WI38 (cell line): ENCODE measurements around the gene FBN2.

Experiments used
- H3K4me3 ChIP-seq: 2 replicates; pipeline ENCODE4 v1.5.1; 2011; ENCODE audit warnings: low read depth, mild to moderate bottlenecking, control low read depth, low read length
- CTCF ChIP-seq: IDR thresholded peaks from 2 replicates; pipeline ENCODE4 v1.5.1; 2012; ENCODE audit warnings: low read depth, mild to moderate bottlenecking, control low read depth, low read length

The FBN2 gene

GRCh38 chr5:128271859-128272464, 266.1 kb downstream of the FBN2 start:
- no peak for TF ChIP-seq CTCF
- no peak overlapping the region for H3K4me3 ChIP-seq

- no peak overlapping the region for H3K4me3 ChIP-seq
- no peak for TF ChIP-seq CTCF
Measured at GRCh38 chr5:128271071-128271470, 267.0 kb downstream of the FBN2 start.

- no peak overlapping the region for H3K4me3 ChIP-seq
- no peak for TF ChIP-seq CTCF
Measured at GRCh38 chr5:128264564-128265360, 273.3 kb downstream of the FBN2 start.

- TF ChIP-seq CTCF: no peak
- no peak overlapping the region for H3K4me3 ChIP-seq
Measured at GRCh38 chr5:128263357-128263756, 274.7 kb downstream of the FBN2 start.

GRCh38 chr5:128262911-128263310, 275.1 kb downstream of the FBN2 start:
- no peak for TF ChIP-seq CTCF
- no peak overlapping the region for H3K4me3 ChIP-seq

GRCh38 chr5:128259607-128260021, 278.4 kb downstream of the FBN2 start:
- no peak overlapping the region for H3K4me3 ChIP-seq
- TF ChIP-seq CTCF: no peak

- H3K4me3 ChIP-seq: no peak overlapping the region
- TF ChIP-seq CTCF: no peak
Measured at GRCh38 chr5:128258372-128258771, 279.7 kb downstream of the FBN2 start.
